ENCODE measurements around the gene NCKAP5L.

NCKAP5L gene

GRCh38 chr12:49828133-49829091, at the start of gene NCKAP5L:
NCKAP5L (minus strand) TSS chr12:49828413; CDS start chr12:49804044, 24,369 bp downstream.
- in situ Hi-C loops (cut with MboI; ENCODE audit: low pct_unique_long_range_greater_than_20kb, low sequenced_read_pairs, unreplicated experiment), result no loop called here
- peak; percentile 98 for DNase-seq (ENCODE audit: low spot score)
- TF ChIP-seq CTCF (IDR thresholded peaks at IDR 0.05; ENCODE audit: extremely low read depth, insufficient read depth, missing control alignments), result no peak

GRCh38 chr12:49877066-49877465, 48.9 kb upstream of the NCKAP5L start:
- in situ Hi-C loops (cut with MboI; ENCODE audit: low pct_unique_long_range_greater_than_20kb, low sequenced_read_pairs, unreplicated experiment), result no loop called here
- DNase-seq (ENCODE audit: low spot score), result no peak
- TF ChIP-seq CTCF (IDR thresholded peaks at IDR 0.05; ENCODE audit: extremely low read depth, insufficient read depth, missing control alignments), result no peak

- in situ Hi-C loops (cut with MboI; ENCODE audit: low pct_unique_long_range_greater_than_20kb, low sequenced_read_pairs, unreplicated experiment), result no loop called here
- no peak for DNase-seq (ENCODE audit: low spot score)
- no peak for TF ChIP-seq CTCF (IDR thresholded peaks at IDR 0.05; ENCODE audit: extremely low read depth, insufficient read depth, missing control alignments)
These were observed 47.9 kb upstream of the NCKAP5L start for GRCh38 chr12:49876070-49876469.

GRCh38 chr12:49875115-49875720, 47.0 kb upstream of the NCKAP5L start:
- in situ Hi-C loops (cut with MboI; ENCODE audit: low pct_unique_long_range_greater_than_20kb, low sequenced_read_pairs, unreplicated experiment), result no loop called here
- DNase-seq (ENCODE audit: low spot score), result no peak
- TF ChIP-seq CTCF (IDR thresholded peaks at IDR 0.05; ENCODE audit: extremely low read depth, insufficient read depth, missing control alignments), result no peak

- TF ChIP-seq CTCF (IDR thresholded peaks at IDR 0.05; ENCODE audit: extremely low read depth, insufficient read depth, missing control alignments), result no peak
- in situ Hi-C loops (cut with MboI; ENCODE audit: low pct_unique_long_range_greater_than_20kb, low sequenced_read_pairs, unreplicated experiment), result no loop called here
These were observed 46.1 kb upstream of the NCKAP5L start for GRCh38 chr12:49874142-49874897.

GRCh38 chr12:49873361-49873934, 45.2 kb upstream of the NCKAP5L start:
- TF ChIP-seq CTCF (IDR thresholded peaks at IDR 0.05; ENCODE audit: extremely low read depth, insufficient read depth, missing control alignments), result no peak
- in situ Hi-C loops (cut with MboI; ENCODE audit: low pct_unique_long_range_greater_than_20kb, low sequenced_read_pairs, unreplicated experiment), result no loop called here
- no peak for DNase-seq (ENCODE audit: low spot score)

More at GRCh38 chr12:49874142-49874897, 46.1 kb upstream of the NCKAP5L start:
- DNase-seq (ENCODE audit: low spot score), result no peak
